Cardiac muscle cell (in vitro differentiated cells and primary cell): ENCODE data around the gene FEM1B. TPM values are rescaled to one million over a fixed set of nuclear protein-coding genes. Genes with fewer than 3 reads are reported as not detected.
A peak's percentile ranks its signal among the peaks of the same experiment; 100 is the strongest.

ENCODE experiments used
- DNase-seq, 2 donors: peaks; one replicate each; pipeline versions ENCODE4 v3.0.0 to v3.0.0-alpha.2; 2010 to 2017; ENCODE audit warnings: low read depth in 1 of 2, low spot score in 1 of 2
- H3K27ac ChIP-seq: fragments of 200-600 bp; sonication (generic); 2 replicates; pipeline ENCODE4 v1.5.1; 2016
- H3K27me3 ChIP-seq: fragments of 200-600 bp; sonication (generic); 2 replicates; pipeline ENCODE4 v1.6.0; 2016; ENCODE audit warnings: control low read depth
- H3K36me3 ChIP-seq: fragments of 200-600 bp; sonication (generic); 2 replicates; pipeline ENCODE4 v1.5.1; 2016; ENCODE audit warnings: control low read depth
- H3K4me1 ChIP-seq: fragments of 200-600 bp; sonication (generic); 2 replicates; pipeline ENCODE4 v1.8.1; 2017; ENCODE audit warnings: low read depth, mild to moderate bottlenecking, mixed run types
- H3K4me3 ChIP-seq: fragments of 200-600 bp; sonication (generic); 2 replicates; pipeline ENCODE4 v1.5.1; 2016; ENCODE audit warnings: mild to moderate bottlenecking
- H3K9me3 ChIP-seq: fragments of 200-600 bp; sonication (generic); 2 replicates; pipeline ENCODE4 v1.5.1; 2017; ENCODE audit warnings: low read depth, mild to moderate bottlenecking, control low read depth
- CTCF ChIP-seq: IDR thresholded peaks from 2 replicates; pipeline ENCODE4 v1.5.1; 2012; ENCODE audit warnings: low read depth, mild to moderate bottlenecking, low read length
- polyA plus RNA-seq: library from polyadenylated mRNA; unstranded; fragments of >200 nt; fragmentation: Nextera tagmentation; extraction: Ambion mirVana; gene quantifications from 2 replicates; pipeline ENCODE4 v1.2.1, GENCODE V29; 2016
- total RNA-seq: library from RNA; depleted of rRNA; stranded (reverse); fragments of >200 nt; gene quantifications from 2 replicates; pipeline ENCODE4 v1.2.3, GENCODE V29; 2016

Gene FEM1B
- total and polyA plus RNA-seq, 2 experiments from 2014 or later = 23.0 to 59.7 TPM

- no peaks in the 10 kb centered on the region for H3K9me3 ChIP-seq
- no peaks in the 10 kb centered on the region for H3K27me3 ChIP-seq
- H3K4me3 ChIP-seq = no peak overlapping the region
- peaks cover 15% of the 10 kb centered on the region for H3K4me1 ChIP-seq
- H3K36me3 ChIP-seq = no peaks in the 10 kb centered on the region
- no peak for TF ChIP-seq CTCF
- H3K27ac ChIP-seq = no peak overlapping the region
- no peak for DNase-seq
Observed at GRCh38 chr15:68268405-68268804, 9.1 kb upstream of the FEM1B start.

GRCh38 chr15:68271854-68272471, 5.6 kb upstream of the FEM1B start:
- H3K27ac ChIP-seq = peak overlapping the region; percentile 20
- peaks cover 23% of the 10 kb centered on the region for H3K4me1 ChIP-seq
- DNase-seq = peak in 1 of 2 donors; percentile 46
- no peaks in the 10 kb centered on the region for H3K27me3 ChIP-seq
- no peaks in the 10 kb centered on the region for H3K36me3 ChIP-seq
- H3K4me3 ChIP-seq = no peak overlapping the region
- H3K9me3 ChIP-seq = no peaks in the 10 kb centered on the region
- no peak for TF ChIP-seq CTCF

GRCh38 chr15:68272721-68273271, 4.7 kb upstream of the FEM1B start:
- Histone ChIP-seq H3K9me3 (no peaks in the 10 kb centered on the region), H3K4me3 (no peak overlapping the region), H3K36me3 (no peaks in the 10 kb centered on the region), H3K27me3 (no peaks in the 10 kb centered on the region), H3K27ac (peak overlapping the region; percentile 20), H3K4me1 (peaks cover 24% of the 10 kb centered on the region)
- TF ChIP-seq CTCF = no peak
- peak in 1 of 2 donors; percentile 35 for DNase-seq

- Histone ChIP-seq H3K9me3 (no peaks in the 10 kb centered on the region), H3K27ac (no peak overlapping the region), H3K4me1 (peaks cover 24% of the 10 kb centered on the region), H3K4me3 (no peak overlapping the region), H3K36me3 (no peaks in the 10 kb centered on the region), H3K27me3 (no peaks in the 10 kb centered on the region)
- DNase-seq = no peak
- no peak for TF ChIP-seq CTCF
Observed at GRCh38 chr15:68274201-68274848, 3.2 kb upstream of the FEM1B start.

GRCh38 chr15:68275165-68275746, 2.3 kb upstream of the FEM1B start:
- no peak for TF ChIP-seq CTCF
- H3K4me3 ChIP-seq = no peak overlapping the region
- H3K4me1 ChIP-seq = peaks cover 32% of the 10 kb centered on the region
- H3K36me3 ChIP-seq = no peaks in the 10 kb centered on the region
- H3K9me3 ChIP-seq = no peaks in the 10 kb centered on the region
- H3K27me3 ChIP-seq = no peaks in the 10 kb centered on the region
- DNase-seq = no peak
- H3K27ac ChIP-seq = no peak overlapping the region
